OCI-LY3 (cell line): Measurements from ENCODE around the gene LRRC61.

ENCODE experiments used
- EZH2phosphoT487 ChIP-seq: fragments of 200-600 bp; shearing (Covaris generic); IDR thresholded peaks from 2 replicates; pipeline ENCODE4 v1.6.1; 2018; ENCODE audit warnings: antibody characterized with exemption, mixed run types, low read depth
- TF ChIP-seq, protein P1 (sequence below): fragments of 200-600, 300-600 bp; sonication (generic); IDR thresholded peaks from 2 replicates; pipeline ENCODE4 v1.5.1; 2014; ENCODE audit warnings: antibody characterized with exemption, low read length, low read depth

- TF ChIP-seq, protein P1, sequence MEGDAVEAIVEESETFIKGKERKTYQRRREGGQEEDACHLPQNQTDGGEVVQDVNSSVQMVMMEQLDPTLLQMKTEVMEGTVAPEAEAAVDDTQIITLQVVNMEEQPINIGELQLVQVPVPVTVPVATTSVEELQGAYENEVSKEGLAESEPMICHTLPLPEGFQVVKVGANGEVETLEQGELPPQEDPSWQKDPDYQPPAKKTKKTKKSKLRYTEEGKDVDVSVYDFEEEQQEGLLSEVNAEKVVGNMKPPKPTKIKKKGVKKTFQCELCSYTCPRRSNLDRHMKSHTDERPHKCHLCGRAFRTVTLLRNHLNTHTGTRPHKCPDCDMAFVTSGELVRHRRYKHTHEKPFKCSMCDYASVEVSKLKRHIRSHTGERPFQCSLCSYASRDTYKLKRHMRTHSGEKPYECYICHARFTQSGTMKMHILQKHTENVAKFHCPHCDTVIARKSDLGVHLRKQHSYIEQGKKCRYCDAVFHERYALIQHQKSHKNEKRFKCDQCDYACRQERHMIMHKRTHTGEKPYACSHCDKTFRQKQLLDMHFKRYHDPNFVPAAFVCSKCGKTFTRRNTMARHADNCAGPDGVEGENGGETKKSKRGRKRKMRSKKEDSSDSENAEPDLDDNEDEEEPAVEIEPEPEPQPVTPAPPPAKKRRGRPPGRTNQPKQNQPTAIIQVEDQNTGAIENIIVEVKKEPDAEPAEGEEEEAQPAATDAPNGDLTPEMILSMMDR = no peak
- no peak for TF ChIP-seq EZH2phosphoT487
Measured at GRCh38 chr7:150375662-150376521, 52.7 kb downstream of the LRRC61 start.
